Stimulated activated naive CD8-positive, alpha-beta T cell treated with anti-CD3 and anti-CD28 coated beads, Interleukin-15, amount 100 ng/mL, for 72 hours (primary cell): Measurements from ENCODE around the gene OBP2A.
"Not testable (repeated sequence)": the region's sequence is repeated elsewhere in the genome, so short reads cannot be mapped to it uniquely, and the experiment has no call there.

Experiments used
- ATAC-seq: fragments of 150-1000 bp; cut with Tn5 transposase; 2 replicates; pipeline ENCODE4 v1.10.0; 2021; ENCODE audit warnings: mild to moderate bottlenecking, moderate library complexity
- DNase-seq, 2 donors: peaks; one replicate each; pipeline ENCODE4 v3.0.0; 2021 to 2022
- H3K27ac Mint-ChIP-seq, 2 donors: one replicate each; pipeline ENCODE4 v1.8.0; 2022; ENCODE audit warnings: mild to moderate bottlenecking in 2 of 2, mixed read lengths in 2 of 2, moderate library complexity in 2 of 2
- H3K27me3 Mint-ChIP-seq: one replicate; pipeline ENCODE4 v1.8.0; 2022; ENCODE audit warnings: mixed read lengths
- H3K4me1 Mint-ChIP-seq: one replicate; pipeline ENCODE4 v1.8.0; 2022; ENCODE audit warnings: mild to moderate bottlenecking, mixed read lengths
- H3K4me3 Mint-ChIP-seq, 2 donors: one replicate each; pipeline ENCODE4 v1.8.0; 2022; ENCODE audit warnings: mild to moderate bottlenecking in 2 of 2, mixed read lengths in 2 of 2, moderate library complexity in 1 of 2
- H3K9me3 Mint-ChIP-seq, 2 donors: one replicate each; pipeline ENCODE4 v1.8.0; 2022; ENCODE audit warnings: mixed read lengths in 2 of 2

The OBP2A gene

GRCh38 chr9:135533674-135534073 is 12.3 kb upstream of the OBP2A start:
- DNase-seq: no peak
- H3K4me1 Mint-ChIP-seq: no peaks in the 10 kb centered on the region
- no peak overlapping the region for H3K4me3 Mint-ChIP-seq
- no peak for ATAC-seq
- H3K27me3 Mint-ChIP-seq: peaks cover 58% of the 10 kb centered on the region
- no peaks in the 10 kb centered on the region for H3K9me3 Mint-ChIP-seq
- H3K27ac Mint-ChIP-seq: no peak overlapping the region

GRCh38 chr9:135534192-135534711 is 11.7 kb upstream of the OBP2A start:
- peaks cover 61% of the 10 kb centered on the region for H3K27me3 Mint-ChIP-seq
- not testable (repeated sequence) for H3K4me3 Mint-ChIP-seq, ATAC-seq

GRCh38 chr9:135534826-135535225 is 11.1 kb upstream of the OBP2A start:
- peaks cover 67% of the 10 kb centered on the region for H3K27me3 Mint-ChIP-seq
- H3K4me3 Mint-ChIP-seq, H3K9me3 Mint-ChIP-seq, ATAC-seq, DNase-seq, H3K4me1 Mint-ChIP-seq: not testable (repeated sequence)
- H3K27ac Mint-ChIP-seq: peak overlapping the region in 1 of 2 donors; percentile 88

More at GRCh38 chr9:135534192-135534711, 11.7 kb upstream of the OBP2A start:
- H3K9me3 Mint-ChIP-seq, H3K27ac Mint-ChIP-seq, H3K4me1 Mint-ChIP-seq, DNase-seq: not testable (repeated sequence)

- H3K9me3 Mint-ChIP-seq, H3K4me1 Mint-ChIP-seq, H3K27ac Mint-ChIP-seq, ATAC-seq, DNase-seq, H3K4me3 Mint-ChIP-seq: not testable (repeated sequence)
- peaks cover 68% of the 10 kb centered on the region for H3K27me3 Mint-ChIP-seq
Measured at GRCh38 chr9:135535631-135536030, 10.3 kb upstream of the OBP2A start.

- no peaks in the 10 kb centered on the region for H3K9me3 Mint-ChIP-seq
- H3K27me3 Mint-ChIP-seq: peaks cover 62% of the 10 kb centered on the region
- ATAC-seq (no peak), DNase-seq (no peak)
- H3K4me1 Mint-ChIP-seq: no peaks in the 10 kb centered on the region
- no peak overlapping the region for H3K4me3 Mint-ChIP-seq
- H3K27ac Mint-ChIP-seq: no peak overlapping the region
Measured at GRCh38 chr9:135536216-135536615, 9.7 kb upstream of the OBP2A start.

- not testable (repeated sequence) for DNase-seq, H3K27ac Mint-ChIP-seq, H3K9me3 Mint-ChIP-seq, ATAC-seq, H3K4me1 Mint-ChIP-seq, H3K4me3 Mint-ChIP-seq
- peaks cover 24% of the 10 kb centered on the region for H3K27me3 Mint-ChIP-seq
Measured at GRCh38 chr9:135543262-135543894, 2.5 kb upstream of the OBP2A start.

- no peak for DNase-seq
- no peaks in the 10 kb centered on the region for H3K9me3 Mint-ChIP-seq
- no peak for ATAC-seq
- peaks cover 12% of the 10 kb centered on the region for H3K27me3 Mint-ChIP-seq
- H3K4me3 Mint-ChIP-seq: no peak overlapping the region
- H3K27ac Mint-ChIP-seq: no peak overlapping the region
- no peaks in the 10 kb centered on the region for H3K4me1 Mint-ChIP-seq
Measured at GRCh38 chr9:135544981-135545635, 818 bp upstream of the OBP2A start.

GRCh38 chr9:135546792-135547617 is 1.1 kb downstream of the OBP2A start:
- not testable (repeated sequence) for H3K4me3 Mint-ChIP-seq, ATAC-seq, H3K9me3 Mint-ChIP-seq, DNase-seq, H3K4me1 Mint-ChIP-seq, H3K27ac Mint-ChIP-seq
- H3K27me3 Mint-ChIP-seq: peaks cover 11% of the 10 kb centered on the region

- Mint-ChIP-seq H3K4me3 (no peak overlapping the region), H3K27ac (no peak overlapping the region), H3K9me3 (no peaks in the 10 kb centered on the region), H3K4me1 (no peaks in the 10 kb centered on the region), H3K27me3 (peaks cover 10% of the 10 kb centered on the region)
- ATAC-seq (no peak), DNase-seq (no peak)
Measured at GRCh38 chr9:135547756-135548736, 2.1 kb downstream of the OBP2A start.

GRCh38 chr9:135549478-135550343 is 3.8 kb downstream of the OBP2A start:
- H3K9me3 Mint-ChIP-seq, H3K27ac Mint-ChIP-seq, DNase-seq, H3K4me1 Mint-ChIP-seq, ATAC-seq, H3K4me3 Mint-ChIP-seq, H3K27me3 Mint-ChIP-seq: not testable (repeated sequence)

- no peaks in the 10 kb centered on the region for H3K9me3 Mint-ChIP-seq
- H3K4me3 Mint-ChIP-seq: no peak overlapping the region
- no peaks in the 10 kb centered on the region for H3K27me3 Mint-ChIP-seq
- no peak overlapping the region for H3K27ac Mint-ChIP-seq
- no peak for DNase-seq
- no peak for ATAC-seq
- H3K4me1 Mint-ChIP-seq: no peaks in the 10 kb centered on the region
Measured at GRCh38 chr9:135550344-135550918, 4.5 kb downstream of the OBP2A start.

- Mint-ChIP-seq H3K9me3 (no peaks in the 10 kb centered on the region), H3K4me1 (no peaks in the 10 kb centered on the region), H3K4me3 (no peak overlapping the region), H3K27me3 (no peaks in the 10 kb centered on the region), H3K27ac (no peak overlapping the region)
- no peak for DNase-seq
- ATAC-seq: no peak
Measured at GRCh38 chr9:135551031-135551430, 5.1 kb downstream of the OBP2A start.

- ATAC-seq: no peak
- no peak for DNase-seq
- Mint-ChIP-seq H3K9me3 (no peaks in the 10 kb centered on the region), H3K4me3 (no peak overlapping the region), H3K27me3 (no peaks in the 10 kb centered on the region), H3K27ac (no peak overlapping the region), H3K4me1 (no peaks in the 10 kb centered on the region)
Measured at GRCh38 chr9:135551456-135551855, 5.5 kb downstream of the OBP2A start.
